Peyer's patch (tissue), 4 donors: ENCODE results near the gene TEK. TPM values are rescaled to one million over a fixed set of nuclear protein-coding genes. Genes with fewer than 3 reads are reported as not detected.

Experiments used
- DNase-seq, 3 donors: peaks; one replicate each; pipeline ENCODE4 v3.0.0-alpha.2; 2017 to 2019
- H3K27ac ChIP-seq, 4 donors: fragments of 200-600 bp; sonication (generic); one replicate each; pipeline ENCODE4 v1.5.1; 2016 to 2019
- H3K27me3 ChIP-seq, 2 donors: fragments of 200-600 bp; sonication (generic); one replicate each; pipeline ENCODE4 v1.5.1; 2019
- H3K36me3 ChIP-seq, 3 donors: fragments of 200-600 bp; sonication (generic); one replicate each; pipeline ENCODE4 v1.5.1; 2016 to 2019
- H3K4me1 ChIP-seq, 4 donors: fragments of 200-600 bp; sonication (generic); one replicate each; pipeline ENCODE4 v1.5.1; 2016 to 2019
- H3K4me3 ChIP-seq, 4 donors: fragments of 200-600 bp; sonication (generic); 1 replicate in 3 of 4; 2 replicates in 1 of 4; pipeline ENCODE4 v1.5.1; 2016 to 2019; ENCODE audit warnings: mild to moderate bottlenecking in 1 of 4
- H3K9me3 ChIP-seq, 4 donors: fragments of 200-600 bp; sonication (generic); one replicate each; pipeline ENCODE4 v1.5.1; 2016 to 2019; ENCODE audit warnings: mild to moderate bottlenecking in 1 of 4
- POLR2A ChIP-seq, 2 donors: fragments of 450-650 bp; IDR thresholded peaks; one replicate each; pipeline ENCODE4 v1.5.1; 2017; ENCODE audit warnings: antibody characterized with exemption in 2 of 2, mild to moderate bottlenecking in 2 of 2, moderate library complexity in 2 of 2
- total RNA-seq, 4 donors: library from RNA; depleted of rRNA; stranded (reverse); fragments of >200 nt; gene quantifications; one replicate each; pipeline ENCODE4 v1.1.0, GENCODE V29; 2016
- TF ChIP-seq, protein P1 (sequence below), 6 experiments: fragments of 450-650 bp in 4 of 6; fragments of 200-600 bp in 2 of 6; sonication (generic) in 1 of 6; IDR thresholded peaks; one replicate each; pipeline ENCODE4 v1.5.1; 2017 to 2019; ENCODE audit warnings: antibody characterized with exemption in 6 of 6, mild to moderate bottlenecking in 3 of 6, moderate library complexity in 1 of 6

Gene TEK
- total RNA-seq, 4 donors from 2014 or later = 3.0 to 22.3 (median 4.3) TPM

GRCh38 chr9:27261517-27262211 lies 152.6 kb downstream of the TEK start:
- DNase-seq = no peak
- no peak for TF ChIP-seq POLR2A (IDR thresholded peaks at IDR 0.05)
- TF ChIP-seq, protein P1, sequence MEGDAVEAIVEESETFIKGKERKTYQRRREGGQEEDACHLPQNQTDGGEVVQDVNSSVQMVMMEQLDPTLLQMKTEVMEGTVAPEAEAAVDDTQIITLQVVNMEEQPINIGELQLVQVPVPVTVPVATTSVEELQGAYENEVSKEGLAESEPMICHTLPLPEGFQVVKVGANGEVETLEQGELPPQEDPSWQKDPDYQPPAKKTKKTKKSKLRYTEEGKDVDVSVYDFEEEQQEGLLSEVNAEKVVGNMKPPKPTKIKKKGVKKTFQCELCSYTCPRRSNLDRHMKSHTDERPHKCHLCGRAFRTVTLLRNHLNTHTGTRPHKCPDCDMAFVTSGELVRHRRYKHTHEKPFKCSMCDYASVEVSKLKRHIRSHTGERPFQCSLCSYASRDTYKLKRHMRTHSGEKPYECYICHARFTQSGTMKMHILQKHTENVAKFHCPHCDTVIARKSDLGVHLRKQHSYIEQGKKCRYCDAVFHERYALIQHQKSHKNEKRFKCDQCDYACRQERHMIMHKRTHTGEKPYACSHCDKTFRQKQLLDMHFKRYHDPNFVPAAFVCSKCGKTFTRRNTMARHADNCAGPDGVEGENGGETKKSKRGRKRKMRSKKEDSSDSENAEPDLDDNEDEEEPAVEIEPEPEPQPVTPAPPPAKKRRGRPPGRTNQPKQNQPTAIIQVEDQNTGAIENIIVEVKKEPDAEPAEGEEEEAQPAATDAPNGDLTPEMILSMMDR (IDR thresholded peaks at IDR 0.05) = no peak
- no peaks in the 10 kb centered on the region for H3K27me3 ChIP-seq

GRCh38 chr9:27272103-27272502 lies 163.1 kb downstream of the TEK start:
- Histone ChIP-seq H3K9me3 (no peaks in the 10 kb centered on the region), H3K27ac (no peak overlapping the region), H3K4me1 (no peaks in the 10 kb centered on the region), H3K4me3 (no peak overlapping the region), H3K27me3 (no peaks in the 10 kb centered on the region), H3K36me3 (no peaks in the 10 kb centered on the region)
- DNase-seq = no peak
- TF ChIP-seq, protein P1 (IDR thresholded peaks at IDR 0.05) = no peak
- TF ChIP-seq POLR2A (IDR thresholded peaks at IDR 0.05) = no peak

More at GRCh38 chr9:27261517-27262211, 152.6 kb downstream of the TEK start:
- Histone ChIP-seq H3K4me1 (no peaks in the 10 kb centered on the region), H3K9me3 (no peaks in the 10 kb centered on the region), H3K27ac (no peak overlapping the region), H3K4me3 (no peak overlapping the region), H3K36me3 (no peaks in the 10 kb centered on the region)

- H3K27ac ChIP-seq = no peak overlapping the region
- H3K4me3 ChIP-seq = no peak overlapping the region
- no peaks in the 10 kb centered on the region for H3K36me3 ChIP-seq
- TF ChIP-seq, protein P1 (IDR thresholded peaks at IDR 0.05) = no peak
- TF ChIP-seq POLR2A (IDR thresholded peaks at IDR 0.05) = no peak
- no peaks in the 10 kb centered on the region for H3K4me1 ChIP-seq
- H3K9me3 ChIP-seq = no peaks in the 10 kb centered on the region
- DNase-seq = no peak
- H3K27me3 ChIP-seq = no peaks in the 10 kb centered on the region
Measured at GRCh38 chr9:27273186-27273585, 164.2 kb downstream of the TEK start.

- no peak for DNase-seq
- Histone ChIP-seq H3K9me3 (no peaks in the 10 kb centered on the region), H3K4me3 (peak overlapping the region in 1 of 4 donors; percentile 25), H3K27ac (no peak overlapping the region), H3K27me3 (no peaks in the 10 kb centered on the region), H3K4me1 (no peaks in the 10 kb centered on the region), H3K36me3 (no peaks in the 10 kb centered on the region)
- TF ChIP-seq, protein P1 (IDR thresholded peaks at IDR 0.05) = peak; percentile 65 to 87 (median 73)
- TF ChIP-seq POLR2A (IDR thresholded peaks at IDR 0.05) = no peak
Measured at GRCh38 chr9:27276193-27277030, 167.4 kb downstream of the TEK start.

GRCh38 chr9:27278374-27278773 lies 169.3 kb downstream of the TEK start:
- H3K27me3 ChIP-seq = no peaks in the 10 kb centered on the region
- H3K9me3 ChIP-seq = no peaks in the 10 kb centered on the region
- no peaks in the 10 kb centered on the region for H3K4me1 ChIP-seq
- TF ChIP-seq POLR2A (IDR thresholded peaks at IDR 0.05) = no peak
- TF ChIP-seq, protein P1 (IDR thresholded peaks at IDR 0.05) = no peak
- no peak overlapping the region for H3K27ac ChIP-seq
- no peak for DNase-seq
- H3K4me3 ChIP-seq = no peak overlapping the region
- no peaks in the 10 kb centered on the region for H3K36me3 ChIP-seq
